Neuron (in vitro differentiated cells): ENCODE measurements around the gene SLC6A18.

Experiments used
- H2AFZ ChIP-seq: one replicate; pipeline ENCODE4 v1.6.1; 2013; ENCODE audit warnings: low read depth, mild to moderate bottlenecking, inconsistent platforms, low read length, moderate library complexity
- H3K27me3 ChIP-seq: one replicate; pipeline ENCODE4 v1.6.1; 2013; ENCODE audit warnings: low read length; ENCODE audit not compliant: insufficient read depth
- H3K36me3 ChIP-seq: one replicate; pipeline ENCODE4 v1.6.1; 2013; ENCODE audit warnings: low read length; ENCODE audit not compliant: insufficient read depth
- H3K4me1 ChIP-seq: one replicate; pipeline ENCODE4 v1.6.1; 2013; ENCODE audit warnings: low read length; ENCODE audit not compliant: insufficient read depth
- H3K4me3 ChIP-seq: 2 replicates; pipeline ENCODE4 v1.5.1; 2013; ENCODE audit warnings: mild to moderate bottlenecking, low read length, moderate library complexity
- H3K9me3 ChIP-seq: one replicate; pipeline ENCODE4 v1.6.1; 2013; ENCODE audit warnings: low read length

Gene SLC6A18

GRCh38 chr5:1182633-1183423, 42.4 kb upstream of the SLC6A18 start:
- Histone ChIP-seq H3K4me1 (peaks cover 23% of the 10 kb centered on the region), H3K36me3 (no peaks in the 10 kb centered on the region), H3K4me3 (no peak overlapping the region), H3K27me3 (no peaks in the 10 kb centered on the region), H3K9me3 (no peaks in the 10 kb centered on the region), H2AFZ (peak overlapping the region; percentile 20)

GRCh38 chr5:1183424-1184162, 41.6 kb upstream of the SLC6A18 start:
- H3K4me3 ChIP-seq = no peak overlapping the region
- H2AFZ ChIP-seq = peak overlapping the region; percentile 20
- no peaks in the 10 kb centered on the region for H3K27me3 ChIP-seq
- no peaks in the 10 kb centered on the region for H3K36me3 ChIP-seq
- H3K4me1 ChIP-seq = peaks cover 23% of the 10 kb centered on the region
- H3K9me3 ChIP-seq = no peaks in the 10 kb centered on the region

- Histone ChIP-seq H3K27me3 (no peaks in the 10 kb centered on the region), H3K4me3 (no peak overlapping the region), H2AFZ (no peak overlapping the region), H3K36me3 (no peaks in the 10 kb centered on the region), H3K4me1 (peaks cover 23% of the 10 kb centered on the region), H3K9me3 (no peaks in the 10 kb centered on the region)
Measured at GRCh38 chr5:1184163-1184470, 41.1 kb upstream of the SLC6A18 start.

- H3K27me3 ChIP-seq = no peaks in the 10 kb centered on the region
- H3K4me3 ChIP-seq = no peak overlapping the region
- no peaks in the 10 kb centered on the region for H3K36me3 ChIP-seq
- peaks cover 23% of the 10 kb centered on the region for H3K4me1 ChIP-seq
- no peaks in the 10 kb centered on the region for H3K9me3 ChIP-seq
- H2AFZ ChIP-seq = no peak overlapping the region
Measured at GRCh38 chr5:1184481-1184880, 40.7 kb upstream of the SLC6A18 start.

GRCh38 chr5:1185038-1185627, 40.0 kb upstream of the SLC6A18 start:
- no peak overlapping the region for H3K4me3 ChIP-seq
- no peaks in the 10 kb centered on the region for H3K27me3 ChIP-seq
- H3K4me1 ChIP-seq = peaks cover 23% of the 10 kb centered on the region
- H3K9me3 ChIP-seq = no peaks in the 10 kb centered on the region
- H3K36me3 ChIP-seq = no peaks in the 10 kb centered on the region
- no peak overlapping the region for H2AFZ ChIP-seq

GRCh38 chr5:1185629-1186350, 39.4 kb upstream of the SLC6A18 start:
- Histone ChIP-seq H2AFZ (no peak overlapping the region), H3K27me3 (no peaks in the 10 kb centered on the region), H3K36me3 (no peaks in the 10 kb centered on the region), H3K4me1 (peaks cover 23% of the 10 kb centered on the region), H3K9me3 (no peaks in the 10 kb centered on the region), H3K4me3 (no peak overlapping the region)

GRCh38 chr5:1186351-1187233, 38.6 kb upstream of the SLC6A18 start:
- Histone ChIP-seq H3K4me3 (no peak overlapping the region), H3K9me3 (no peaks in the 10 kb centered on the region), H3K36me3 (no peaks in the 10 kb centered on the region), H3K4me1 (peaks cover 23% of the 10 kb centered on the region), H2AFZ (no peak overlapping the region), H3K27me3 (no peaks in the 10 kb centered on the region)

GRCh38 chr5:1187234-1187949, 37.8 kb upstream of the SLC6A18 start:
- Histone ChIP-seq H3K9me3 (no peaks in the 10 kb centered on the region), H3K4me3 (no peak overlapping the region), H3K27me3 (no peaks in the 10 kb centered on the region), H2AFZ (no peak overlapping the region), H3K36me3 (no peaks in the 10 kb centered on the region), H3K4me1 (peaks cover 23% of the 10 kb centered on the region)

- no peaks in the 10 kb centered on the region for H3K9me3 ChIP-seq
- peaks cover under 1% of the 10 kb centered on the region for H3K27me3 ChIP-seq
- H3K4me3 ChIP-seq = no peak overlapping the region
- H3K4me1 ChIP-seq = peaks cover 18% of the 10 kb centered on the region
- H2AFZ ChIP-seq = no peak overlapping the region
- no peaks in the 10 kb centered on the region for H3K36me3 ChIP-seq
Measured at GRCh38 chr5:1187950-1188334, 37.2 kb upstream of the SLC6A18 start.

GRCh38 chr5:1188464-1188863, 36.7 kb upstream of the SLC6A18 start:
- Histone ChIP-seq H3K4me1 (peaks cover 12% of the 10 kb centered on the region), H3K36me3 (no peaks in the 10 kb centered on the region), H3K4me3 (no peak overlapping the region), H3K27me3 (peaks cover 4% of the 10 kb centered on the region), H2AFZ (no peak overlapping the region), H3K9me3 (no peaks in the 10 kb centered on the region)

GRCh38 chr5:1189269-1189668, 35.9 kb upstream of the SLC6A18 start:
- H3K9me3 ChIP-seq = no peaks in the 10 kb centered on the region
- peaks cover 4% of the 10 kb centered on the region for H3K27me3 ChIP-seq
- peaks cover 9% of the 10 kb centered on the region for H3K4me1 ChIP-seq
- H3K36me3 ChIP-seq = no peaks in the 10 kb centered on the region
- no peak overlapping the region for H3K4me3 ChIP-seq
- H2AFZ ChIP-seq = no peak overlapping the region

- Histone ChIP-seq H3K4me3 (no peak overlapping the region), H3K27me3 (peaks cover 4% of the 10 kb centered on the region), H3K9me3 (no peaks in the 10 kb centered on the region), H3K36me3 (no peaks in the 10 kb centered on the region), H2AFZ (no peak overlapping the region), H3K4me1 (peaks cover 9% of the 10 kb centered on the region)
Measured at GRCh38 chr5:1190278-1190677, 34.9 kb upstream of the SLC6A18 start.
